Endothelial cell of umbilical vein (primary cell): ENCODE data around the gene SH3D19.

Experiments
- CTCF ChIP-seq, 2 donors: IDR thresholded peaks; 1 replicate in 1 of 2; 2 replicates in 1 of 2; pipeline ENCODE4 v1.5.1; 2011; ENCODE audit warnings: low read length in 2 of 2, mild to moderate bottlenecking in 2 of 2, moderate library complexity in 2 of 2, control low read depth in 1 of 2, inconsistent platforms in 1 of 2, low read depth in 1 of 2; ENCODE audit not compliant: insufficient read depth in 1 of 2; ENCODE audit errors: extremely low read depth in 1 of 2
- EZH2 ChIP-seq: IDR thresholded peaks from 2 replicates; pipeline ENCODE4 v1.6.1; 2012; ENCODE audit warnings: borderline replicate concordance, low read depth, mild to moderate bottlenecking, moderate library complexity, low read length, inconsistent platforms; ENCODE audit not compliant: severe bottlenecking
- JUN ChIP-seq: IDR thresholded peaks from 2 replicates; pipeline ENCODE4 v1.6.1; 2011; ENCODE audit warnings: borderline replicate concordance, low read depth; ENCODE audit not compliant: insufficient read length, insufficient read depth
- MYC ChIP-seq: IDR thresholded peaks from one replicate; pipeline ENCODE4 v1.6.1; 2011; ENCODE audit warnings: mild to moderate bottlenecking, low read depth, low read length
- POLR2A ChIP-seq: IDR thresholded peaks from 2 replicates; pipeline ENCODE4 v1.6.1; 2012; ENCODE audit warnings: low read depth, mild to moderate bottlenecking, control low read depth, low read length
- POLR2AphosphoS5 ChIP-seq: IDR thresholded peaks from 2 replicates; pipeline ENCODE4 v1.6.1; 2012; ENCODE audit warnings: low read depth, mild to moderate bottlenecking, control low read depth, low read length, moderate library complexity; ENCODE audit not compliant: insufficient read depth

DNA sequence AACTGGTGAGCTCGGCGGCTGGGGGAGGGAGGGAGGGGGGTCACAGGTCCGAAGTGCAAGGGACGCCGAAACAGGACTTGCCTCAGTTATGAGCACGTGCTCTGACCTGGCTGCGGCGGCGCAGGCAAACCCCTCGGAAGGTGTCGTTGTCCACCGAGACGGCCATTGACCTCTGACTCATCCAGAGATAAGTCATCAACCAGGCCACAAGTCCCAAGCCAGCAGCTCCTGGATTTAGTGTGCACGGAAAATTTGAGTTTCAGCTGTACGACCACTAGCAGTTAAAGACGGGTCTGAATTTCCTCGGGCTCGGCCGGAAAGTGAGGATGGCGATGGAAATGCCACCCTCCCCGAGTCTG lies 674 bp downstream of the SH3D19 start:
- TF ChIP-seq CTCF (IDR thresholded peaks at IDR 0.05; ENCODE audit: extremely low read depth in 1 of 2, insufficient read depth in 1 of 2, low read depth in 1 of 2, low read length in 2 of 2) = no peak
- no peak for TF ChIP-seq POLR2A
- no peak for TF ChIP-seq POLR2AphosphoS5
- TF ChIP-seq EZH2 = no peak
- TF ChIP-seq MYC = peak; percentile 91
- TF ChIP-seq JUN = peak; percentile 49
